Gastrocnemius medialis (tissue), 4 donors: ENCODE results near the gene KIF4A.

Experiments used
- CTCF ChIP-seq, 5 experiments: fragments of 450-650 bp in 3 of 5; fragments of 200-600 bp in 2 of 5; sonication (generic) in 2 of 5; IDR thresholded peaks in 4 of 5; conservative IDR thresholded peaks in 1 of 5; 1 replicate in 4 of 5; 2 replicates in 1 of 5; pipeline ENCODE4 v1.5.1; 2016 to 2019; ENCODE audit warnings: antibody characterized with exemption in 5 of 5, mild to moderate bottlenecking in 3 of 5, moderate library complexity in 3 of 5
- POLR2A ChIP-seq, 2 donors: fragments of 450-650 bp; IDR thresholded peaks; one replicate each; pipeline ENCODE4 v1.6.1; 2017; ENCODE audit warnings: antibody characterized with exemption in 2 of 2, mild to moderate bottlenecking in 2 of 2, moderate library complexity in 2 of 2

DNA sequence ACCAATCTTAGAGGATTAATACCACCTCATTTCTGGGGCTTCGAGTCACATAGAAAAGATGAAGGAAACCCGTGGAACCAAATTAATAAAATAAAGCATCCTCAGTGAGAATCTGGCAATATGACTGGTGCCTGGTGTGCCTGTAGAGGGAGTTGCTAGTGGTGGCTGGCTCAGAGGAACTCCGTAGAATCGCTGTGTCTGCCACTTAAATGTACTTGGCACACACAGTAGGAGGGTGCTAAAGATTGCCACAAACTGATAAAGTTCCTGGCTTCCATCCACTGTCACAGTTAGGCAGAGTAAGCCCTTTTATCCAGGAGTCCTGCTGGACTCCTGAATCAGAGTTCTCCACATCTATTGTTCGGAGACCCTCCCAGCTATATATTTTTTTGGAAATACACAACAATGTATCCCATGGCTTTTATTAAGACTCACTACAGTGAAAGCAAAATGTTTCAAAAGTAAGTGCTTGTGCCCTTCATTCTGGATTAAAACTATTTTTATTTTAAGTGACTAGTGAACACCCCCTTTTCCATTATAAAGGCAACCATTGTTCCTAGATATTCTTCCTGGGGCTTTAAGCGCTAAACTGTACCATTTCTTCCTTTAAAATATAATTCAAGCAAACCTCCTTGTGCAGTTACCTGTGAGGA, 56.6 kb downstream of the KIF4A start:
- no peak for TF ChIP-seq CTCF (IDR thresholded peaks at IDR 0.05 in 4 of 5, conservative IDR thresholded peaks at IDR 0.05 in 1 of 5)
- TF ChIP-seq POLR2A (IDR thresholded peaks at IDR 0.05) = no peak
